ENCODE measurements around the gene AGFG2.
"Not testable (repeated sequence)": the region's sequence is repeated elsewhere in the genome, so short reads cannot be mapped to it uniquely, and the experiment has no call there.

GRCh38 chr7:100504031-100504430, 35.0 kb upstream of the AGFG2 start:
- not testable (repeated sequence) for TF ChIP-seq CTCF, POLR2A, POLR2AphosphoS5 (IDR thresholded peaks at IDR 0.05)

Data from prostate gland (tissue), 2 donors.